Measurements from ENCODE around the gene ZDHHC5. TPM values are rescaled to one million over a fixed set of nuclear protein-coding genes. Genes with fewer than 3 reads are reported as not detected.

Gene ZDHHC5
- total and polyA plus RNA-seq, 2 of the 4 experiments (the other 2 are of a cell fraction): 19.4 to 45.7 TPM

GRCh38 chr11:57732661-57733060 lies 64.7 kb downstream of the ZDHHC5 start:
- H3K36me3 ChIP-seq (ENCODE audit: control insufficient read depth, insufficient read depth, low read length): peaks cover under 1% of the 10 kb centered on the region
- WGBS, 2 experiments (ENCODE audit: extremely low coverage in 2 of 2, insufficient read length in 1 of 2): no CpG with 5 or more reads among the region's 1 CpG
- no peak overlapping the region for H2BK120ac ChIP-seq (ENCODE audit: low read depth, low read length)
- DNase-seq (no peak), ATAC-seq (ENCODE audit: low read depth) (no peak)
- H3K4me3 ChIP-seq (ENCODE audit: insufficient read depth, low read depth, low read length): no peak overlapping the region
- H2BK5ac ChIP-seq (ENCODE audit: low read depth, low read length, poor library complexity, severe bottlenecking): no peak overlapping the region
- intact Hi-C loops (cut with micrococcal nuclease): no loop called here
- H2AK5ac ChIP-seq (ENCODE audit: low read depth, low read length): no peak overlapping the region
- no TSS peak for BruUV-seq (replicated peaks)
- peaks cover 32 to 41% of the 10 kb centered on the region in 2 experiments for H3K79me1 ChIP-seq (ENCODE audit: low read depth in 1 of 2, low read length in 2 of 2)
- peaks cover 7% of the 10 kb centered on the region; the same call in 1 of the 2 replicates for H4K20me1 ChIP-seq (ENCODE audit: insufficient read depth, low read length)
- no peak overlapping the region for H3K18ac ChIP-seq (ENCODE audit: low read depth, low read length)
- H3K9me3 ChIP-seq (ENCODE audit: control insufficient read depth, insufficient read depth, low read length): no peaks in the 10 kb centered on the region
- H3K4ac ChIP-seq (ENCODE audit: low read depth, low read length): no peak overlapping the region
- no peak overlapping the region for H4K5ac ChIP-seq (ENCODE audit: low read depth, low read length)
- no peaks in the 10 kb centered on the region for H3K4me1 ChIP-seq (ENCODE audit: control insufficient read depth, insufficient read depth, low read length)
- no peak overlapping the region for H2BK20ac ChIP-seq (ENCODE audit: low read depth, low read length)
- H3K14ac ChIP-seq (replicated peaks; ENCODE audit: low read depth, low read length): no peak overlapping the region
- H4K91ac ChIP-seq (ENCODE audit: insufficient read depth, low read depth, low read length): no peak overlapping the region
- in situ Hi-C loops (cut with MboI; ENCODE audit: low sequenced_read_pairs): no loop called here
- H2AFZ ChIP-seq (replicated peaks; ENCODE audit: low read length, poor library complexity): no peak overlapping the region
- no peak overlapping the region for H3K27ac ChIP-seq (ENCODE audit: insufficient read depth, low read length)
- CTCF ChIA-PET: interaction anchor here (0.6 to 0.7 kb wide), 2 partner anchors 97 to 165 kb away, joined by 3 read pairs; no protein-coding TSS in a partner anchor
- dilution Hi-C loops (cut with HindIII; ENCODE audit: low sequenced_read_pairs, unreplicated experiment): no loop called here
- no peak overlapping the region for H2AK9ac ChIP-seq (replicated peaks; ENCODE audit: low read depth, low read length, poor library complexity)
- H4K8ac ChIP-seq (ENCODE audit: low read depth in 2 of 2, low read length in 2 of 2): no peak overlapping the region; a peak in 1 of 4 replicates
- H3K4me2 ChIP-seq (ENCODE audit: low read depth, low read length): no peak overlapping the region
- H3K23ac ChIP-seq (ENCODE audit: low read depth, low read length): no peak overlapping the region
- TF ChIP-seq CEBPB (IDR thresholded peaks at IDR 0.05; ENCODE audit: low read depth, low read length) (no peak), BHLHE40 (IDR thresholded peaks at IDR 0.05; ENCODE audit: low read depth, low read length) (no peak), POLR2A (IDR thresholded peaks at IDR 0.05; ENCODE audit: low read depth, low read length) (no peak), RFX5 (IDR thresholded peaks at IDR 0.05; ENCODE audit: low read depth, low read length) (no peak)
- TF ChIP-seq, protein P1, sequence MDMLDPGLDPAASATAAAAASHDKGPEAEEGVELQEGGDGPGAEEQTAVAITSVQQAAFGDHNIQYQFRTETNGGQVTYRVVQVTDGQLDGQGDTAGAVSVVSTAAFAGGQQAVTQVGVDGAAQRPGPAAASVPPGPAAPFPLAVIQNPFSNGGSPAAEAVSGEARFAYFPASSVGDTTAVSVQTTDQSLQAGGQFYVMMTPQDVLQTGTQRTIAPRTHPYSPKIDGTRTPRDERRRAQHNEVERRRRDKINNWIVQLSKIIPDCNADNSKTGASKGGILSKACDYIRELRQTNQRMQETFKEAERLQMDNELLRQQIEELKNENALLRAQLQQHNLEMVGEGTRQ (IDR thresholded peaks at IDR 0.05; ENCODE audit: low read depth, low read length): no peak
- POLR2A ChIA-PET (ENCODE audit: unreplicated experiment): no interaction called here
- H3K9ac ChIP-seq (ENCODE audit: low read depth, low read length): no peak overlapping the region
- H3K56ac ChIP-seq (ENCODE audit: extremely low read depth, insufficient read depth, low read length): no peak overlapping the region
- no peaks in the 10 kb centered on the region for H3K9me1 ChIP-seq (ENCODE audit: insufficient read depth, low read length)
- H3K27me3 ChIP-seq (ENCODE audit: control insufficient read depth, insufficient read depth, low read length): no peaks in the 10 kb centered on the region
- no peak overlapping the region for H2BK15ac ChIP-seq (ENCODE audit: low read depth, low read length)
